Gastroesophageal sphincter (tissue), 3 donors: ENCODE measurements around the gene TPGS1.

Experiments used
- CTCF ChIP-seq, 4 experiments: fragments of 200-600 bp in 2 of 4; fragments of 450-650 bp in 2 of 4; sonication (generic) in 1 of 4; IDR thresholded peaks; one replicate each; pipeline ENCODE4 v1.5.1; 2017 to 2019; ENCODE audit warnings: antibody characterized with exemption in 4 of 4, mild to moderate bottlenecking in 2 of 4, moderate library complexity in 2 of 4
- EP300 ChIP-seq: sonication (generic); formaldehyde crosslinking; IDR thresholded peaks from one replicate; pipeline ENCODE4 v1.6.1; 2017; ENCODE audit warnings: antibody characterized with exemption, mild to moderate bottlenecking
- POLR2A ChIP-seq, 2 donors: fragments of 450-650 bp; IDR thresholded peaks; one replicate each; pipeline ENCODE4 v1.6.1; 2017; ENCODE audit warnings: antibody characterized with exemption in 2 of 2, mild to moderate bottlenecking in 2 of 2, moderate library complexity in 1 of 2

DNA sequence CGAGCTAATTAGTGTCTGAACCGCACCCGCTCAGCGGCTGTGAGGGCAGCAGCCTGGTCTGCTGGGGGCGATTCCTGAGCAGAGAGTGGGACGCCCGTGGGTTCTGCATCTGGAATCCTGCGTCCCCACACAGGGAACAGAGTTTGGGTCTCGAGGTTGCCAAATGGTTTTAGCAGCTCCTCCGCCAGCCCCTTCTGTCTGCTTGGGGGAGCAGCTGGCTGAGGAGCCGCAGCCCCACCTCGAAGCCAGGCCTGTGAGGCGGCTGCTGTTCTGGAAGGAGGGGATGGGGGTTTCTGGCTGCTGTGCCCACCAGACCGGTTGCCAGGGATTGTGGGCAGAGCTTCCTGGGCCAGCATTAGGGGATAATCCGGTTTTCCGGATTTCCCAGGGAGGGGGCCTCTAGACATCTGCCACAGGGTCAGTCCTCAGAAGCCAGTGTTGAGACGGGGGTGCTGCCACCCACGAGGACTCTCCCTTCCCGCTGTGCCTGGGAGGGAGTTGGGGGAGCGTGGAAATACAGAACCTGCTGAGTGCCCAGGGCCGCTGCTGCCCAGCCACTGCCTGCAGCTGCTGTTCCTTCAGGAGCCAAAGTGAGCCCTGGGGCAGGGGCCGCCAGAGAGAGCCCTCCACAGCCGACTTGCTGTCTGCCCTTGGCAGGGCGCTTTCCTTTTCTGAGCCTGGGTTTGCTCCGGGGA, 26.2 kb downstream of the TPGS1 start:
- TF ChIP-seq POLR2A (IDR thresholded peaks at IDR 0.05) (no peak), CTCF (IDR thresholded peaks at IDR 0.05) (no peak), EP300 (no peak)
